IPS-NIHi11 (cell line): ENCODE results near the gene TEX38.
"Not testable (repeated sequence)": the region's sequence is repeated elsewhere in the genome, so short reads cannot be mapped to it uniquely, and the experiment has no call there.

Experiments
- DNase-seq: peaks from one replicate; pipeline ENCODE4 v3.0.0; 2012; ENCODE audit warnings: mixed read lengths, low spot score

The TEX38 gene

DNA sequence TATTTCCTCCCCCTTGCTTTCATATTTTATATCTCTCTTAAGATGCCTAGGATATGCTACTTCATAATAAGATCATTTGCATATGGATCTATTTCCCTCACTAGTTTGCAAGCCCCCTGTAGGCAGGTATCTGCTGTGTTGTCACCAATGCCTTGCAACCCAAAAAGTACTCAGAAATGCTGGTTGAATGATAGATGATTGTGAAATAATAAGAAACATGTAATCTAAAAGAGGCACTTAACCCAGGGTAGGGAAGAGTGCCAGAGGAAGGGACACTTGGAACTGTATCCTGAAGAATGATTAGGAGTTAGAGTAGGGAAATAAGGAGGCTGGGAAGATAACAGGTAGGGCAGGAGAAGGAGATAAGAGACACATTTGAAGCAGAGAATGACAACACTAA, 15.8 kb upstream of the TEX38 start:
- DNase-seq, result no peak

GRCh38 chr1:46656643-46657042, 15.0 kb upstream of the TEX38 start:
- no peak for DNase-seq

DNA sequence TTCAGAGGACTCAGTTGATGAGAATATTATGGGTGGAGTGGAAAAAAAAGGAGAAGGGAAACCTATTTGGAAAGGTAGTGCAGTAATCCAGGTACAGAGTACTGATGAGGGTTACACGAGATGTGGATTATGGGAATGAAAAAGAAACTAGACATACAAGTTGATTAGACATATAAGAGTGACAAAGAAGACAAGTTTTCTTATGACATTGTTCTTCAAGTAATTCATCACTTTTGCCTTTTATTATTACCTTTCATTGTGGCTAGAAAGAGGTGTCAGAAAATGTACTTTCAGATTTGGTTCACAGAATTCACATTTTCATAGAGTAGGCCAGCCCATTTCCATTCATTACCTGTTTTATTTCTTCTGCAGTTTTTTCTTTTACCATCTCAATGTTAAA, 13.9 kb upstream of the TEX38 start:
- DNase-seq, result no peak

DNA sequence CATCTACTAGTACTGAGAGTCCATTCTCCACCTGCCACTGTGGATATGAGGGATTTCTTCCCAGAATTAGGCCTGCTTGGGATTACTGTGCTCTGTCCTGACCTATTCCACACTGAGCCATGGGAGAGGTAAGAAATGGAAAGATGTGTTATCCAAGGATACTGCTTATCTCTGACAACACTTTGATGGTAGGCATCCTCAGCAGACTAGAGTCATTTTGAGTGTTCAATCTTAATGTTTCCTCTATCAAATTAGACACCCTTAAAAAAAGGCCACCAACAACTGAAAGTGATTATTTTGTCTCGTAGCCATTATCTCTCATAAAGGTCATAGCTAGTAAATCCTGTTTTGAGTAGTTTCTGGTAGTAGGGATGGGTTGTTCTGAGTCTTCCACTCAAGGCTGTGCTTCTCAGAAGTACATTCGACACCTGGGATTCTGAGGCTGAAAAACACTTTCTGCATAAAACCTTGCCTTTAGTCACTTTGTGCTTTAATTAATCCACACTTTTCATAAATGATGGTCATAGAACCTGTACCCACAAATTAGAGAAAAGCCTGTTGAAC, 12.3 kb upstream of the TEX38 start:
- DNase-seq, result no peak

DNA sequence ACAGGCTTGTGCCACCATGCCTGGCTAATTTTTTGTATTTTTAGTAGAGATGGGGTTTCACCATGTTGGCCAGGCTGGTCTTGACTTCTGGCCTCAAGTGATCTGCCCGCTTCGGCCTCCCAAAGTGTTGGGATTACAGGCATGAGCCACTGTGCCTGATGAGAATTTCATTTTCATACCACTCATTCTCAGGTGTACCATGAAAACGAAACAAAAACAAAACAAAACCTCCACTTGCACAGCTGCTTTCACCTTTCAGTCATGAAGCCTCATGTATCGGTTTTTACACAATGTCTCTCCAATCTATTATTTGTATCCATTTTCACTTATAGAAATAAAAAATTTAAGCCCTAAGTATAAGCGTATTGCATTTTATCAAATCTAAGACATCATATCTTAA, 11.5 kb upstream of the TEX38 start:
- DNase-seq, result not testable (repeated sequence)

DNA sequence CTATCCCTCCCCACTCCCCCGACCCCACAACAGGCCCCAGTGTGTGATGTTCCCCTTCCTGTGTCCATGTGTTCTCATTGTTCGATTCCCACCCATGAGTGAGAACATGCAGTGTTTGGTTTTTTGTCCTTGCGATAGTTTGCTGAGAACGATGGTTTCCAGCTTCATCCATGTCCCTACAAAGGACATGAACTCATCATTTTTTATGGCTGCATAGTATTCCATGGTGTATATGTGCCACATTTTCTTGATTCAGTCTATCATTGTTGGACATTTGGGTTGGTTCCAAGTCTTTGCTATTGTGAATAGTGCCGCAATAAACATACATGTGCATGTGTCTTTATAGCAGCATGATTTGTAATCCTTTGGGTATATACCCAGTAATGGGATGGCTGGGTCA, 8.7 kb upstream of the TEX38 start:
- not testable (repeated sequence) for DNase-seq

GRCh38 chr1:46665983-46666382, 5.7 kb upstream of the TEX38 start:
- DNase-seq, result no peak

GRCh38 chr1:46667782-46668760, 3.6 kb upstream of the TEX38 start, which contains the start of gene ATPAF1:
Gene ATPAF1 (minus strand): TSS chr1:46668364. CDS start chr1:46668322, 42 bp downstream.
- peak; percentile 93 for DNase-seq

- DNase-seq, result no peak
Measured at GRCh38 chr1:46670134-46670533, 1.5 kb upstream of the TEX38 start.

- DNase-seq, result no peak
Measured at GRCh38 chr1:46672696-46673095, 1.0 kb downstream of the TEX38 start.

GRCh38 chr1:46673749-46674182, 2.1 kb downstream of the TEX38 start:
- DNase-seq, result no peak

DNA sequence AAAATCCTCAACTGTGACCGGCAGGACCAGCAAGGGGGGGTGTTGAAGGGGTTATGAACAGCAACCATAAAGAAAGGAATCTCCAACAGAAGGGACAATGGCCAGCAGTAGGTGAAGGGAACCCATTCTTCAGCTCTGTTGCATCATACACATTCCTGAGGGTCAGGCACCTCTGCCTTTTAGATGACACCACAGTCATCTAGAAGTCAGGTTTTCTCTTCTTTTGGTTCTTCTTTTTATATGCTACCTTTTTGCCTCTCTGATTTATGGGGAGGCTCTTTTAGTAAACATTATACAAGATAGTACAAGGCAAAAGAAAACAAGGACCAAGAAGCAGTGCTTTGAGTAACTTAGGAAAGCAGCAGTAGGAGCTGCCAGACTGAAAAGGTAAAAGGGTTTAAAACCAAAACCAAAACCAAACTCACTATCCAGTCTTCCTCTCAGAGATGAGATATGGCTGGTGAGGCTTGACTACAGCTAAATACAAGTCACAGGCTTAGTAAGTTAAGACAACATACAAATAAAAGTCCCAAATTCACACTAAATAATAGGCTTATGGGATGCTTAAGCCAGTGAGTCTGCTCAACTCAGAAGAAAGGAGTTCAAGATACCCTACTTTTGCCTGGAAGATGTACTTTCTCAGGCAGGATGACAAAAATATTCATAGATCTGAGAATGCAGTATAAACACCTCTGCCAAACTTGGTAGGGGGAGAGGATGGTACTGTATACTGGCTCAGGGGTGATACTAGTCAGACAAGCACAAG, 4.1 kb downstream of the TEX38 start:
- DNase-seq, result peak; percentile 14

- no peak for DNase-seq
Measured at GRCh38 chr1:46676531-46676930, 4.9 kb downstream of the TEX38 start.

DNA sequence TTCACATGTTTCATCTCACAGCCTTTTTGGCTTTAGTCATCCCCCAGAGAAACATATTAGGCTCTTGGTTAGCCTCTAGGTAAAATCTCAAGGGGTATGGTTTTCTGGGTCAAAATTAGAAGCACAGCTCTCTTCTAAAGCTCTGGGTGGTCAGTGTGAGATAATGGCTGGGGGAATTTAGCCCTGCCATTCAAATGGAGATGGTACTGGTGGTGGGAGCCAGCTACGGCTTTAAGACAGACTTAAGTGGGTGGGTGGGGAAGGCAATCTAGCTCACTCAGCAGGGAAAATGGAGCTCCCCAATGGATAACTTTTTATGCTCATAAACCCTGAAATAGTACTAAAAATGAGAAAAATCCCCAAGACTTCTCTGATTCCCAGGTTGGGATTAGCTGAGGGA, 5.7 kb downstream of the TEX38 start:
- DNase-seq, result peak; percentile 33

- no peak for DNase-seq
Measured at GRCh38 chr1:46679789-46680573, 8.3 kb downstream of the TEX38 start.

GRCh38 chr1:46681333-46682034, 9.8 kb downstream of the TEX38 start:
- no peak for DNase-seq

DNA sequence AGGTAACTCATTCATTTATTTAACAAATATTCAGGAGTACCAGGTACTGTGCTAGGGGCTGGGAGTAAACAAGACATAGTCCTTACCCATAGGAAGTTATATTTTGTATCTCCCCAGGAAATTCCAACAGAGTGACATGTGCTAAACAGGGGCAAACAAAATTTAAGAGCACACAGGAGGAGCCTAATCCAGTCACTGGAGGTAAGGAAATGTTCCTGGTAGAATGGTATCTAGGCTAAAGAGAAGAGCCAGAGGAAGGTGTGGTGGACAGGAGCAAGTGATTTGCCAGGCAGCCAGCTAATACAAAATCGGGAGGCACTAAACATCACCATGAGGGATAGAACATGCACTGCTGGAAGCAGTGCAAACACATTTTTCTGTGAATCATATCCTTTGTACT, 10.4 kb downstream of the TEX38 start:
- no peak for DNase-seq

DNA sequence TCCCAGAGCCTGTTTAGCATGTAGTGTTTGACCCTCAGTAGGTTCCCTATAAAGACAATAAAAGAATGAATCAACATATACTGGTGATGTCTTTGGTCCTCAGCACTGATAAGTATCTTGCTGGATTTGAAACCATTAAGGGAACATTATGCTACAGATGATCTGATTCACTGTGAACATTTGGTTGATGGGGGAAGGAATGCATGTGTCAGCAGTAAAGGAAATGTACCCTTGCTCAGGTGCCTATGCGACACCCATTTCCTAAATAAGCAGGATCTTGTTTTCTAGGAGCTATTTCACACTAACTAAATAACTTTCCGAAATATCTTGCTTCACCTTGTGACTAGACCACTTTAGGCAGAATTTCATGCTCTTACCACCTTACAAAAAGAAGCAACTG, 13.0 kb downstream of the TEX38 start:
- DNase-seq, result no peak

- no peak for DNase-seq
Measured at GRCh38 chr1:46686255-46686654, 14.6 kb downstream of the TEX38 start.

DNA sequence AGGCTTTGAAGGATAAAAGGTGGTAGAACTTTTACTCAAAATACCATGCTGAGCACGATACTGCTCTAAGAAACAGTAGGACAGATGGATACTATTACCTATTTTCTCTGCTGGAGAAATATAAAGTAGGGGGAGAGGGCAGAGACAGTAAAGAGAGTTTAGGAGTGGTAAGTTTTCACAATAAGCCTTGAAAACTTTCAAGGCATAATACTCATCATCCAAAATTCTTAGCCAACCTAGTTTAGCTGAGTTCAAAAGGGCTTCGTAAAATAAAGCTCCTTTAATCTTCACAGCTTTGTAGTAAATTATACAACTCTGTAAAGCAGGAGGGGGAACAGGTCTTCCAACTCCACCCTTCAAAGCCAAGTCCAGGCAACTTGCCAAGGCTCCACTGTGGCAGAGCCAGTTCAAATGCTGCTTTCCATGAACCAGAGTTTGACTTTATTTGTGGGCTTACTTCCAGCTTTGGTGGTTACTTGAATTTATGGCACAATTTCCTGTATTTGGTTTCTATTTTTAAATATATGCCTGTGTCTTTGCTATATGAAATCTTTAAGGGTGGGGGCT, 15.5 kb downstream of the TEX38 start:
- peak; percentile 22 for DNase-seq
